Cardiac septum (tissue), 1 donor: ENCODE results near the gene DGKZ. TPM values are rescaled to one million over a fixed set of nuclear protein-coding genes. Genes with fewer than 3 reads are reported as not detected.
"Not testable (repeated sequence)": the region's sequence is repeated elsewhere in the genome, so short reads cannot be mapped to it uniquely, and the experiment has no call there.

ENCODE experiments used
- DNase-seq: peaks from one replicate; pipeline ENCODE4 v3.0.0-alpha.2; 2020; ENCODE audit warnings: low spot score
- intact Hi-C: fragments of 100-400 bp; cut with DNase I; formaldehyde crosslinking; loops from one replicate; pipeline ENCODE4 v1.14.0; 2022
- long read RNA-seq: library from polyadenylated mRNA; unstranded; transcript quantifications from one replicate; pipeline ENCODE4 v2.0.0, GENCODE V29; 2021
- total RNA-seq: library from RNA; stranded (reverse); fragmentation: NEBNext Ultra II Directional; extraction: Animal tissue kit (Norgen Biotek cat#: 25700); gene quantifications from one replicate; pipeline ENCODE4 v1.2.1, GENCODE V29; 2021
- donor health status: DM: no; HTN: no; CAD: no.

The DGKZ gene, protein sequence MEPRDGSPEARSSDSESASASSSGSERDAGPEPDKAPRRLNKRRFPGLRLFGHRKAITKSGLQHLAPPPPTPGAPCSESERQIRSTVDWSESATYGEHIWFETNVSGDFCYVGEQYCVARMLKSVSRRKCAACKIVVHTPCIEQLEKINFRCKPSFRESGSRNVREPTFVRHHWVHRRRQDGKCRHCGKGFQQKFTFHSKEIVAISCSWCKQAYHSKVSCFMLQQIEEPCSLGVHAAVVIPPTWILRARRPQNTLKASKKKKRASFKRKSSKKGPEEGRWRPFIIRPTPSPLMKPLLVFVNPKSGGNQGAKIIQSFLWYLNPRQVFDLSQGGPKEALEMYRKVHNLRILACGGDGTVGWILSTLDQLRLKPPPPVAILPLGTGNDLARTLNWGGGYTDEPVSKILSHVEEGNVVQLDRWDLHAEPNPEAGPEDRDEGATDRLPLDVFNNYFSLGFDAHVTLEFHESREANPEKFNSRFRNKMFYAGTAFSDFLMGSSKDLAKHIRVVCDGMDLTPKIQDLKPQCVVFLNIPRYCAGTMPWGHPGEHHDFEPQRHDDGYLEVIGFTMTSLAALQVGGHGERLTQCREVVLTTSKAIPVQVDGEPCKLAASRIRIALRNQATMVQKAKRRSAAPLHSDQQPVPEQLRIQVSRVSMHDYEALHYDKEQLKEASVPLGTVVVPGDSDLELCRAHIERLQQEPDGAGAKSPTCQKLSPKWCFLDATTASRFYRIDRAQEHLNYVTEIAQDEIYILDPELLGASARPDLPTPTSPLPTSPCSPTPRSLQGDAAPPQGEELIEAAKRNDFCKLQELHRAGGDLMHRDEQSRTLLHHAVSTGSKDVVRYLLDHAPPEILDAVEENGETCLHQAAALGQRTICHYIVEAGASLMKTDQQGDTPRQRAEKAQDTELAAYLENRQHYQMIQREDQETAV
- 66.8 TPM for total RNA-seq
- long read RNA-seq, transcript DGKZ-203 (31 exons, 2,862 nt), result major isoform, 5 of 72 reads
- long read RNA-seq, partial matches to known transcripts, result 46 of 72 reads
- long read RNA-seq, other reads (novel, unspliced or antisense), result 18 of 72 reads

DNA sequence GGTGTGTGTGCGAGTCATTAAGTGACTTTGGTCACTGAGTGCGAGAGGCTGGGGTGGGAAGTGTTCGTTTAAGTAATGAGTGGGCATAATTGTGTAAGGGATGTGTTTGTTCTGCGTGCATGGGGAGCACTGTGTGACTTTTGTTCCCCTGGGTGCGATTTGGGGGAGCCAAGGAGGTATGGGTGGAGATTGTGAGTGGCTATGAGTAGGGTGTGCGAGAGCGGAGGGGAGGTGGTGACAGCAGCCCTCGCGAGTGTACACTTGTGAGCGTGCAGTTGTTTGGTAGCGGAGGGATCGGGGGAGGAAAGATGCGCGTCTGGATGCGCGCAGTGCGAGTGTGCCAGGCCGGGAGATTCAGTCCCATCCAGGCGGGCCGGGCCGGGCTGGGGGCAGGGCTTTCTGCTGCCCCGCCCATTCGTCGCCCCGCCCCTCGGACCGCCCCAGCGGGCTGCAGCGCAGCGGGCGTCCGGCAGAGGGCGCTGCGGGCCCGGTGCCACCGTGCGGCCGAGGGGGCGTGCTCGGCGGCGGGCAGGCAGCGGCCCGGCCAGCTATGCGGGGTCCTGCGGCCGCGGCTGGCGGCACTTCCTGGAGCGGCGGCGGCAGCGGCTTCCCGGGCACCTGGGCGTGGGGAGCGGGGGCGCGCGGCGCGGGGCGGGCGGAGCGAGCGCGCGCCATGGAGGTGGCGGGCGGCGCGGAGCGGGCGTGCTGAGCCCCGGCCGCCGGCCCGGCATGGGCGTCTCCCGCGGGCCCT, at the start of gene DGKZ:
TSS of gene DGKZ (plus strand) at position 578 of the 751 bp plus-strand sequence. CDS start 197 bp downstream, outside the sequence.
- intact Hi-C loops, result no loop called here
- DNase-seq, result peak; percentile 96

DNA sequence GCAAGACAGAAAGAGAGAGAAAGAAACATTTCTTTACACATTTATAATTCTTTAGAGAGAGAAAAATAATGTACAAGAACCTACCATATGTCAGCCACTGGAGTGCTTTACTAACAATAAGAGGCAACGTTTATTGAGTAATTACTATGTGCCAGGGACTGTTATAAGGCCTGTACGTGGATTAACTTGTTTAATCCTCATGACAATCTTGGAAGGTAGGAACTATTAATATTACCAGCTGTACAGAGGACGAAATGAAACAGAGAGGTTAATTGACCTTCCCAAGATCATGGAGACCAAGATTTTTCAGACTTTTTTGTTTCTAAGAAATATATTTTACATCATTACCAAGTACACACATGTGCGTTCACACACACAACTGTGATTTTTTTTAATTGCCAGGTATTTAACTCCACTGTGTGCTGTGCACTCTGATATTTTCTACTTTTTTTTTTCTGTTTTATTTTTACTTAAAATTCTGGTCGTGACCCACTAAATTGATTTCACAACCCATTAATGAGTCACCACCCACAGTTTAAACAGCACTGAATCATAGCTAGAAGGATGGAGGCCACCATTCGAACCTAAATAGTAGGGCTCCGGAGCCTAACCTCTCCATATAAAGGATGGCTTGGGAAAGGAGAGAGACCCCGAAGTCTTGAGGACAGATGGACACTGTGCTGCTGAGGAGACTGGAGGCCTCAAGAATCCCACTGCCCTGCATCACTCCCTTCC, 48.4 kb upstream of the DGKZ start:
- intact Hi-C loops, result no loop called here
- DNase-seq, result no peak

DNA sequence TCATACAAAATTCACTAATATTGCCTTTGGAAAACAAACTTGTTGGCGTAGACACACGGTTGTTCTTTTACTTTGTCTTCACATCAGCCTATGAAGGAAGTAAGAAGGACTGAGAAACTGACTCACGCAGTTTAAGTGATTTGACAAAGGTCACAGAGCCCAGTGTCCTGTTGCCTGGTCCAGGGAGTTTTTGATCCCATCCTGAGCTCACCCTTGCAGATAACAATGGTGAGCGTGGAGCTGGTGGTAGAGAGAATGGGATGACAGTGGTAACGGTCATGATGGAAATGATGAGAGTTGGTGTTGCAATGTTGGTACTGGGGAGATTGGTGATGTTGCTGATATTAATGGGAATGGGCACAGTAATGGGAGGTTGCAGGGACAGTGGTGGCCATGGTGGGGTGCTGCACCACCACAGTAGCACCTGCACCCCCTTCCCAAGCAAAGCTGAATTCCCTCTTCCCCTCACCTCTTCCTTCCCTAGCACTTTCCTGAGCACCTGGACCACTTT, 47.8 kb upstream of the DGKZ start:
- intact Hi-C loops, result no loop called here
- DNase-seq, result no peak

DNA sequence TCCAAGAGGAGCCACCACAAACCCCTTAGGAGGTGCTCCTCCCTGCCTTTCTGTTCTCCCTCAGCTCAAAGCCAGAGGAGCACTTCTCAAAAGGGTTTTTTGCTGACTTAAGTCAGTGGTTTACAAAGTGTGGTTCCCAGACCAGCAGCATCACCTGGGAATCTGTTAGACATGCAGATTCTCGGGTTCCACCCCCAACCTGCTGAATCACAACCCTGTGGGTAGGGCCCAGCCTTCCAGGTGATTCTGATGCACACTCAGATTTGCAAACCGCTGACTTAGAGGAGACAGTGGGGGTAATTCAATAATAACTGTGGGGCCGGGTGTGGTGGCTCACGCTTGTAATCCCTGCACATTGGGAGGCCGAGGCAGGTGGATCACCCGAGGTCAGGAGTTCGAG, 47.0 kb upstream of the DGKZ start:
- no peak for DNase-seq
- intact Hi-C loops, result no loop called here

DNA sequence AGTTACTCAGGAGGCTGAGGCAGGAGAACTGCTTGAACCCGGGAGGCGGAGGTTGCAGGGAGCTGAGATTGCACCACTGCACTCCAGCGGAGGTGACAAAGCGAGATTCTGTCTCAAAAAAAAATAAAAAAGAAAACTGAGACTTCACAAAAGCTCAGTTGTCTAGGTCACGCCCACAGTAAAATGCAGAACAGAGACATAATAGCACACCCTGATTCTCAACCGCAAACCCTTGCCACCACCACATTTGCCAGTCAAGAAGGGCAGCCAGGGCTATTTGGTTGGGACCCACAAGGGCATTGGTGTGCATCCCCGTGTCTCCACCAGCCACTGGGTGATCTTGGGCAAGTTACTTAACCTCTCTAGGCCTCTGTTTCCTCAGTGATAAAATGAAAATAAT, 44.4 kb upstream of the DGKZ start:
- intact Hi-C loops, result no loop called here

DNA sequence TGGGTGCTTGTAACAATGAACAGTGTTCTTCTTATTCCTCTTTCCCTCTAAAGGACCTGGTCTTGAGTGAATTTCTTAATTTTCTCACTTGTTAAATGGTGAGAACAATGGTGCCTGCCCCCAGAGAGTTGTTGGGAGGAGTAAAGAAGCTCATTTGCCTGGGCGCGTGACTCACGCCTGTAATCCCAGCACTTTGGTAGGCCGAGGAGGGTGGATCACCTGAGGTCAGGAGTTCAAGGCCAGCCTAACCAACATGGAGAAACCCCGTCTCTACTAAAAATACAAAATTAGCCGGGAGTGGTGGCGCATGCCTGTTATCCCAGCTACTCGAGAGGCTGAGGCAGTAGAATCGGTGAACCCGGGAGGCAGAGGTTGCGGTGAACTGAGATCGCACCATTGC, 43.2 kb upstream of the DGKZ start:
- DNase-seq, intact Hi-C loops: not testable (repeated sequence)

More for the DNA sequence above, 44.4 kb upstream of the DGKZ start:
- no peak for DNase-seq

DNA sequence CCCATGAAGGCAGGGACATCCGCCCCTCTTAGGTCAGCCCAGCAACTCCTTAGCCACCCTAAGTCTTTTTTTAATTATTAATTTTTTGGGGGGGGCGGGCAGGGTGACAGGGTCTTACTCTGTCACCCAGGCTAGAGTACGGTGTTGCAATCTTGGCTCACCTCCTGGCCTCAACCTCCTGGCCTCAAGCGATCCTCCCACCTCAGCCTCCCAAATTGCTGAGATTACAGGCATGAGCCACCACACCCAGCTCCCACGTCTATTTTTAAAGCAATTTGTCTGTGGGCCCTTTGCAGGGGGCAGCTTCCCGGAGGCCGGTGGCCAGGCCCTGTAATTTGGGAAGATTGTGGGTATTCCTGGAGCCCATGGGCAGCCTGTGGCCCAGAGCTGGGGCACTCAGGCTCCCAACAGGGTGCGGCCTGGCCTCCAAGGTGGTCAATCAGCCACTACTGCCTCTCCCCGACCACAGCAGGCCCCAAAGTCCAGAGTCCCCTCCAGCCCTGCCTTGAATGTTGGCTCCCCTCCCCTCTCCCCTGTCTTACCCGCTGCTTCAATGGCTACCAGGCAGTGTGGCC, 42.6 kb upstream of the DGKZ start:
- DNase-seq, result no peak

DNA sequence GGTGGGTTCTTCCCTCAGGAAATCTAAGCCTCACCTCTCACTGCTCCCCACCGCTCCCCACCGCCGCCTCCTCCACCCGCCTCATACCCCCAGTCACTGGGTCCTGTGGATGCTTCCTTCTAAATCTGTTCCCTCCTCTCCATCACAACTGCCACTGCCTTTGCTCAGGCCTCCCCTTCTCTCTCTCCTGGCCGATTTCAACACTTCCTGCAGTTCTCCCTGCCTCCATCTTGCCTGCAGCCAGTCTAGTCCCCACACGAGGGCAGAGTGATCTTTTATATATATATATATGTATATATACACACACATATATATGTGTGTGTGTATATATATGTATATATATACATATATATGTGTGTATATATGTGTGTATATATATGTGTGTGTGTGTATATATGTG, 42.0 kb upstream of the DGKZ start:
- intact Hi-C loops, result no loop called here
- DNase-seq, result no peak

More for the DNA sequence above, 42.6 kb upstream of the DGKZ start:
- intact Hi-C loops, result no loop called here

DNA sequence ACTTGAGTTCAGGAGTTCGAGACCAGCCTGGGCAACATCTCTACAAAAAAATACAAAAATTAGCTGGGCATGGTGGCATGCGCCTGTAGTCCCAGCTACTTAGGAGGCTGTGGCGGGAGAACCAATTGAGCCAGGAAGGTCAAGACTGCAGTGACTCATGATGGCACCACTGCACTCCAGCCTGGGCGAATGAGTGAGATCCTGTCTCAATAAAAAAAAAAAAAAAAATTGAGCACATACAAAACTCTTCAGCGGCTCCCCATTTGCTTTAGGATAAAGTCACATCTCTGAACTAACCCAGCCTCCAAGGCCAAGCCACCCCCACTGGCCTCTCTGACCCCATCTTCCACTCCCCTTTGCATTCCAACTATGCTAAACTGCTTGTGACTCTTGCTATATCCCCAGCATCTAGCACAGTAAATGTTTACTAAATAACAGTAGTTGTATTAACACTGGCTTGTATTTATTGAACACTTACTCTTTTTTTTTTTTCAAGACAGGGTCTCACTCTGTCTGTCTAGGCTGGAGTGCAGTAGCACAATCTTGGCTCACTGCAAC, 40.9 kb upstream of the DGKZ start:
- DNase-seq, result no peak
- intact Hi-C loops, result no loop called here

DNA sequence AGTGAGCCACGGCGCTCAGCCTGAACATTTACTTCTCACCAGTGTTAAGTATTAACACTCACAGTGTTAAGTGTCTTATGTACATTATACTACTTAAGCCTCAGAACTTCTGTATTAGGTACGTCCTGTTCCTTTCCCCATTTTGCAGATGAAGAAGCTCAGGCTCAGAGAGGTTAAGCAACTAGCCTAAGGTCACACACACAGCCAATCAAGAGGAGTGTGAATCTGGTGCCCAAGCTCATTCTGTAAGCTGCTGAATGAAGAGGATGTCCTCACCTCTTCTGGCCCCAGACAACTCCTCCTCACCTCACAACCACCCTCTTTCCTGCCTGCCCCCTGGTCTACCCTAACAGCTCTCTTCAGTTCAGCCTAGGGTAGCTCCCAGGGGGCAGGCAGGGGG, 39.9 kb upstream of the DGKZ start:
- intact Hi-C loops, result no loop called here
- no peak for DNase-seq

DNA sequence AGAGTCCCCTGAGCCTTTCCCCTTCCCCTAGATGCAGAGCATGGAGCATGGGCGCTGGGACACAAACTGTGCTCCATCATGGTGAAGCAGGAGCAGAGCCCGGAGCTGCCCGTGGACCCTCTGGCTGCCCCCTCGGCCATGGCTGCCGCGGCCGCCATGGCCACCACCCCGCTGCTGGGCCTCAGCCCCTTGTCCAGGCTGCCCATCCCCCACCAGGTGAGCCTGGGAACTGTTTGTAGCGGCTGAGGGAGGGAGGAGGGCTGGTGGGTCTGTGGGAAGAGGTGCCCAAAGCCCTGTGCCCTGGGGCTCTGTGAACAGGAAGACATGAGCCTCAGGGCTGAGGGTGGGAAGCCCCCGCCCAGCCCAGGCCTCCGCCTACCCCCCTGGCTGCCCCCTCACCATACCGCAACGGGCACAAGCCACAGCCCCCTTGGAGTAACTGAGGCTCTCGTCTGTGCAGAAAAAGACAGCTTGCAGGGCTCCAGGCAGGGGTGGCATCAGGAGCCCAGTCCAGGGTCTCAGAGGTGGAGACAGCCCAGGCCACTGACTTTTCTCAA, 39.4 kb upstream of the DGKZ start:
- intact Hi-C loops, result loop anchor here (2.0 kb wide), 1 partner anchor 69 kb away; no protein-coding TSS in a partner anchor
- no peak for DNase-seq

DNA sequence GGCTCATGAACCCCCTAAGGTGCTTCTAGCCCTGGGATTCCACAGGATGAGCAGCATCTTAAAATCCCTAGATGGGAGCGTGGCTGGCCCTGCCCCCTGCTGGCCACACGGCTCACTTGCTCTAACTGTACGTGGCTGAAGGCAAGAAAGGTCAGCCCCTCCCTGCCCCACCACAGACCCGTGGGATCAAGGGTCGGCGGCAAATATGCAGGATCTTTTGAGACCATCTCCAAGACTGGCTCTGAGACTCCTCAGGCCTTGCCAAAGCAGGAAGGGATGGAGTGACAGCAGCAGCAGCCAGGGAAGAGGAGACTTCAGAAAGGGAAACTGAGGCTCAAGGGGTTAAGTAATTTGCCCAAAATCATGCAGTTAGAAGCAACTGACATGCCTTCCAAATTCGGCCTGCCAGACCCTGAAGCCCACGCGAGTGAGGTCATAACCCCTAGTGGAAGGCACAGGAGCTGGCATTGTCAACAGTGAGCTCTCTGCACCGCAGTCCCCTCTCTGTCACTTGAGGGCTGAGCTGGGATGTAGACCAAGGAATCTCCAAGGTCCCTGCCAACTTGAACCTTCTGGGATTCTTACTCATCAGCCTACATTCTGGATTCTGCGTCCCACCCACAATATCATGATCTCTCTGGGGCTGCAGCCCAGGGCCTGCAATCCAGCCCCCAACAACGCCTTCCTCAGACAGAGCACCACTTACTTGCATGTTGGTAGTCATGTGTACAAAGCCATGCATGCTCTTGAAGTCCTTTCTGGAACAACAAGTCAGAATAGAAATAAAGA, 38.4 kb upstream of the DGKZ start:
- DNase-seq, result peak; percentile 88
- intact Hi-C loops, result loop anchor here (2.0 kb wide), 1 partner anchor 70 kb away; no protein-coding TSS in a partner anchor

DNA sequence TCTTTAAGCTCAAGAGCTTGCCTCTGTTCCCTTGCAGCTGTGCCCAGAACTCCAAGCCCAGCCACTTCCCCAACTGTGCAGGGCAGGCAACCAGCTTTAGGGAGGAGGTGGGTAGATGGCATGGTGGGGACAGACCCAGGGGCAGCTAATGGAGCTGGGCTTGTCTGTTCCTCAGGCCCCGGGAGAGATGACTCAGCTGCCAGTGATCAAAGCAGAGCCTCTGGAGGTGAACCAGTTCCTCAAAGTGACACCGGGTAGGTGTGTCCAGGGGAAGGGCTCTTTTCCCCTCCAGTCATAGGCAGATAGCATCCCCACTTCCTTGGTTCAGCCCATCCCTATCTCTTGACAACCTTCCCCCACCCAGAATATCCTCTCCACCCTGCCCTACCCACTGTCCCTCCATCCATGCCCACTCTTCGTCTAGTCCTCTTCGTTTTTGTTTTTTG, 37.4 kb upstream of the DGKZ start:
- intact Hi-C loops, result loop anchor here (2.0 kb wide), 1 partner anchor 71 kb away; no protein-coding TSS in a partner anchor
- DNase-seq, result no peak

DNA sequence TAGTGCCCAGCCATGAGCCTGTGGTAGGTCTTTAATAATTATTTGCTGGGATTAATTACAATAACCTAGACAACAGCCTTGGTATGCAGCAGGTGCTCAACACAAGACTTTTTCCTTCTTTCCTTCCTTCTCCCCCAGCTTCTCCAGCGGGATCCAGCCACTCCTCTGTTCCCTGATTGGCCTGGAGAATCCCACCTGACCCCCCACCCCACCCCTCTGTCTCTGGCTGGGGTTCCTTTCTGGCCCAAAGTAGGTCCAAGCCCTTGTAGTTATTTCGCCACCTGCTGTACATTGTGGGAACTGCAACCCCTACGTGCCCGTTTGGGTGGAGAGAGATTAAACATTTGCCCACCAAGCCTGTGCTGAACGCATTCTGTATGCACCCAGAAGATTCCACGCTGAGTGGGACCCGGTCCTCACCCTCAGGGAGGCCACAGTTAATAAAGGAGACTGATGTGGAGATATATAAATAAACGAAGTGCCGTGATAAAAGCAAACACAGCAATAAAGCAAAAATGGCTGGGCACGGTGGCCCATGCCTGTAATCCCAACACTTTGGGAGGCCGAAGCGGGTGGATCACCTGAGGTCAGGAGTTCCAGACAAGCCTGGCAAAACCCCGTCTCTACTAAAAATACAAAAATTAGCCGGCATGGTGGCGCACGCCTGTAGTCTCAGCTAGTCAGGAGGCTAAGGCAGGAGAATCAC, 32.1 kb upstream of the DGKZ start:
- intact Hi-C loops, result no loop called here
- no peak for DNase-seq

DNA sequence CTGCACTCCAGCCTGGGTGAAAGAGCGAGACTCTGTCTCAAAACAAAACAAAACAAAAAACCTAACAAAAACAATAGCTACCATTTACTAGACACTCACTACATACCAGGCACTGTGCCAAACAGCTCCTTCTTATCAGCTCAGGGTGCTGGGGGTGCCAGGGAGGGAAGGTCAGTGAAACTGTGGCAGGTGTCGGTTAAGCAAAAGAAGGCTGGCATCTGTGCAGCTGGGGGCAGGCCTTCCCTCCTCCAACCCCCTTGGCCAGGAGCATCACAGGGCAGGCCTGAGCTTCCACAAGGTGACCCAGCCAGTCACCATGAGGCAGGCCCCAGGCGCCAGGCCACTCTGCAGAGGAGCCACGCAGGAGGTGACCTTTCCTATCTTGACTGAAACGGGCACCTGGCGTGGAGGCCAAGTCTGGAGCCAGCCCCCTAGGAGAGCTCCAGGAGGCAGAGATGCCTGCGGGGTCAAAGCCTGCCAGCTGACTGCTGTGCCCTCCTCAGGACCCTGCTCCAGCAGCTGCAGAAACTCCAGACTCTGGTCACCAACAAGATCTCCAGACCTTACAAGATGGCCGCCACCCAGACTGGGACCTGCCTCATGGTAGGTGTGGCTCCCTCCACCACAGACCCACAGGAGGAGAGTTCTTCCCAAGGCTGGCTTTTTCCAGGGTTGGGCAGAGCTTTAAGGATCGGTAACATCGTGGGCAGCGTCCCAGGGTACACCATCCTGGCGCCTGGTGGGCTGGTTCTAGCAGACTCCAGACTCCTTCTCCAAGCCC, 31.3 kb upstream of the DGKZ start:
- intact Hi-C loops, result no loop called here
- no peak for DNase-seq
